Keratinocyte (primary cell): ENCODE data around the gene MEGF10. TPM values are rescaled to one million over a fixed set of nuclear protein-coding genes. Genes with fewer than 3 reads are reported as not detected.

Experiments
- DNase-seq: peaks from one replicate; pipeline ENCODE4 v3.0.0-alpha.2; 2011; ENCODE audit warnings: low read depth, missing footprints, low spot score
- FAIRE-seq: peaks from 2 replicates; lab custom pipeline; 2011; peaks lifted over from hg19 to GRCh38; lab: Jason Lieb, UNC
- H2AFZ ChIP-seq: 2 replicates; pipeline ENCODE4 v1.6.0; 2012; ENCODE audit warnings: low read length, control low read depth, inconsistent platforms; ENCODE audit not compliant: control insufficient read depth
- H3K27ac ChIP-seq: 2 replicates; pipeline ENCODE4 v1.5.1; 2011; ENCODE audit warnings: low read length; ENCODE audit not compliant: control insufficient read depth, insufficient read depth
- H3K27me3 ChIP-seq: 3 replicates; pipeline ENCODE4 v1.6.0; 2011; ENCODE audit warnings: low read length; ENCODE audit not compliant: control insufficient read depth, insufficient read depth; ENCODE audit errors: extremely low read depth
- H3K36me3 ChIP-seq, 2 experiments: 2 replicates in 1 of 2; 3 replicates in 1 of 2; pipeline ENCODE4 v1.5.1; 2011; ENCODE audit warnings: low read length in 2 of 2, mild to moderate bottlenecking in 1 of 2; ENCODE audit not compliant: control insufficient read depth in 2 of 2, insufficient read depth in 2 of 2; ENCODE audit errors: extremely low read depth in 1 of 2
- H3K4me1 ChIP-seq: 3 replicates; pipeline ENCODE4 v1.5.1; 2011; ENCODE audit warnings: low read length; ENCODE audit not compliant: control insufficient read depth, insufficient read depth; ENCODE audit errors: extremely low read depth
- H3K4me2 ChIP-seq: 3 replicates; pipeline ENCODE4 v1.6.0; 2011; ENCODE audit warnings: low read depth, low read length; ENCODE audit not compliant: control insufficient read depth, insufficient read depth; ENCODE audit errors: extremely low read depth
- H3K4me3 ChIP-seq, 3 experiments: fragments of 200-600 bp in 1 of 3; sonication (generic) in 1 of 3; 2 replicates in 2 of 3; 3 replicates in 1 of 3; pipeline ENCODE4 v1.5.1; 2011 to 2016; ENCODE audit warnings: low read length in 3 of 3, mild to moderate bottlenecking in 3 of 3, control low read depth in 2 of 3, inconsistent platforms in 1 of 3, low read depth in 1 of 3, mixed read lengths in 1 of 3, mixed run types in 1 of 3, moderate library complexity in 1 of 3; ENCODE audit not compliant: control insufficient read depth in 2 of 3, insufficient read depth in 2 of 3; ENCODE audit errors: extremely low read depth in 1 of 3
- H3K79me2 ChIP-seq: 2 replicates; pipeline ENCODE4 v1.6.0; 2012; ENCODE audit warnings: low read length; ENCODE audit not compliant: control insufficient read depth, insufficient read depth
- H3K9ac ChIP-seq: 3 replicates; pipeline ENCODE4 v1.6.0; 2011; ENCODE audit warnings: low read length; ENCODE audit not compliant: control insufficient read depth, insufficient read depth; ENCODE audit errors: extremely low read depth
- H3K9me1 ChIP-seq: 3 replicates; pipeline ENCODE4 v1.6.0; 2011; ENCODE audit warnings: low read length; ENCODE audit not compliant: control insufficient read depth, insufficient read depth; ENCODE audit errors: extremely low read depth
- H3K9me3 ChIP-seq: 2 replicates; pipeline ENCODE4 v1.5.1; 2012; ENCODE audit warnings: low read depth, low read length; ENCODE audit not compliant: control insufficient read depth
- H4K20me1 ChIP-seq: 3 replicates; pipeline ENCODE4 v1.6.0; 2011; ENCODE audit warnings: low read length; ENCODE audit not compliant: control insufficient read depth, insufficient read depth; ENCODE audit errors: extremely low read depth
- EZH2 ChIP-seq: IDR thresholded peaks from one replicate; pipeline ENCODE4 v1.6.1; 2012; ENCODE audit warnings: inconsistent platforms, mild to moderate bottlenecking, low read length, moderate library complexity
- dilution Hi-C: fragments of 300-500 bp; cut with MboI; formaldehyde crosslinking; loops from one replicate; pipeline ENCODE4 v1.7.0; 2020; ENCODE audit warnings: low sequenced_read_pairs; ENCODE audit not compliant: extremely low pct_ligation_motif_present
- polyA plus RNA-seq, 5 experiments: library from polyadenylated mRNA; depleted of rRNA in 3 of 5; stranded (reverse) in 3 of 5; stranded (forward) in 1 of 5; unstranded in 1 of 5; fragments of >200 nt; gene quantifications; 1 replicate in 1 of 5; 2 replicates in 3 of 5; 3 replicates in 1 of 5; pipeline versions ENCODE4 v1.2.1 to v1.2.3, GENCODE V29; 2011 to 2012; ENCODE audit warnings: missing spikeins in 2 of 5, low read depth in 1 of 5, low replicate concordance in 1 of 5
- TF ChIP-seq, protein P1 (sequence below), 3 experiments: IDR thresholded peaks in 1 of 3; conservative IDR thresholded peaks in 1 of 3; optimal IDR thresholded peaks in 1 of 3; 2 replicates in 2 of 3; 3 replicates in 1 of 3; pipeline versions ENCODE3 to v1.5.1; 2011; ENCODE audit warnings: low read length in 3 of 3, mild to moderate bottlenecking in 3 of 3, moderate library complexity in 2 of 3, control low read depth in 1 of 3, inconsistent platforms in 1 of 3; ENCODE audit not compliant: insufficient read depth in 2 of 3; ENCODE audit errors: extremely low read depth in 1 of 3

Gene MEGF10
- polyA plus RNA-seq, 1 donor (not counting 4 experiments of a cell fraction or from before 2014, with no cell fraction given), result not detected

DNA sequence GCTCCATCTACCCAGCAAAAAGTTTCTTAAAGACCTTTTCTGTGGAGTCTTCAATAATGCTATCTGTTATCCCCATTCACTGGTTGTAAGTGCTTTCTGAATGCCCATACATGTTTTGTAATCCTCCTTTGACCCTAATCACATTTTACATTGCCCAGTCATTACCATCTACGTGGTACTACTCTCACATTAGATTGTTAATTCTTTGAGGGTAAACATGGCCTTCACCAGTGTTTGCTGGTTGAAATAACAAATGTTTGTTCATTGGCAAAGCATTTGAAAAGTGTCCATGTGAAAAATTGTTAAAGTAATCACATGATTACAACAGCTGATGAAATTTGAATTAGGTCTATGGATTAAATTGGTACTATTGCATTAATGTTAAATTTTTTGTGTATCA is 31.8 kb downstream of the MEGF10 start:
- H3K27ac ChIP-seq, result no peak overlapping the region
- H3K36me3 ChIP-seq, result no peaks in the 10 kb centered on the region
- H4K20me1 ChIP-seq, result no peaks in the 10 kb centered on the region
- H3K4me1 ChIP-seq, result no peaks in the 10 kb centered on the region
- H3K9me1 ChIP-seq, result no peaks in the 10 kb centered on the region
- dilution Hi-C loops, result no loop called here
- no peak overlapping the region for H3K4me3 ChIP-seq
- DNase-seq, result no peak
- no peak overlapping the region for H3K4me2 ChIP-seq
- no peak overlapping the region for H3K9ac ChIP-seq
- H3K9me3 ChIP-seq, result no peaks in the 10 kb centered on the region
- H2AFZ ChIP-seq, result no peak overlapping the region
- no peak for FAIRE-seq
- H3K27me3 ChIP-seq, result no peaks in the 10 kb centered on the region
- no peaks in the 10 kb centered on the region for H3K79me2 ChIP-seq
- TF ChIP-seq EZH2, result no peak
- TF ChIP-seq, protein P1, sequence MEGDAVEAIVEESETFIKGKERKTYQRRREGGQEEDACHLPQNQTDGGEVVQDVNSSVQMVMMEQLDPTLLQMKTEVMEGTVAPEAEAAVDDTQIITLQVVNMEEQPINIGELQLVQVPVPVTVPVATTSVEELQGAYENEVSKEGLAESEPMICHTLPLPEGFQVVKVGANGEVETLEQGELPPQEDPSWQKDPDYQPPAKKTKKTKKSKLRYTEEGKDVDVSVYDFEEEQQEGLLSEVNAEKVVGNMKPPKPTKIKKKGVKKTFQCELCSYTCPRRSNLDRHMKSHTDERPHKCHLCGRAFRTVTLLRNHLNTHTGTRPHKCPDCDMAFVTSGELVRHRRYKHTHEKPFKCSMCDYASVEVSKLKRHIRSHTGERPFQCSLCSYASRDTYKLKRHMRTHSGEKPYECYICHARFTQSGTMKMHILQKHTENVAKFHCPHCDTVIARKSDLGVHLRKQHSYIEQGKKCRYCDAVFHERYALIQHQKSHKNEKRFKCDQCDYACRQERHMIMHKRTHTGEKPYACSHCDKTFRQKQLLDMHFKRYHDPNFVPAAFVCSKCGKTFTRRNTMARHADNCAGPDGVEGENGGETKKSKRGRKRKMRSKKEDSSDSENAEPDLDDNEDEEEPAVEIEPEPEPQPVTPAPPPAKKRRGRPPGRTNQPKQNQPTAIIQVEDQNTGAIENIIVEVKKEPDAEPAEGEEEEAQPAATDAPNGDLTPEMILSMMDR (optimal IDR thresholded peaks at IDR 0.05 in 1 of 3, IDR thresholded peaks at IDR 0.05 in 1 of 3, conservative IDR thresholded peaks at IDR 0.05 in 1 of 3; ENCODE audit: extremely low read depth in 1 of 3, insufficient read depth in 2 of 3, low read length in 3 of 3), result no peak

DNA sequence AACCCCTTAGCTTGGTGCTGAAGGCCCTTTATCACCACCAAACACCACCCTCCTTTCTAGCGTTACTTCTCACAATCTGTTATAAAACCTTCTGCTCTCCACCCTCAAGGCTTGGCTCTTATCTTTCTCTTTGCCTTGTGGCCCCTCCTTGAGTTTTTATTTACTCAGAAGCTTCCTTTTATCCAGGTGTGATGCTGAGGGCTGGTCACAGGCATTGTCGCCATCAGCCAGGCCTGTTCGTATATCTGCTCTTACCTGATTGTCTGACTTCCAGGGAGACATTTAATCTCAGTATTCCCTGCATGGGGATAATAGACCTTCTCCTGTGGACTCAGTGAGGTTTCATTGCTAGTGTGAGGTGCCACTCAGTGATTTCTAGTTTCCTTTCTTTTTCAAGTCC is 34.2 kb downstream of the MEGF10 start:
- DNase-seq (no peak), FAIRE-seq (no peak)
- Histone ChIP-seq H4K20me1 (no peaks in the 10 kb centered on the region), H3K9me1 (no peaks in the 10 kb centered on the region), H3K4me2 (no peak overlapping the region), H3K4me3 (no peak overlapping the region), H3K9me3 (no peaks in the 10 kb centered on the region), H3K79me2 (no peaks in the 10 kb centered on the region), H3K27ac (no peak overlapping the region), H3K27me3 (no peaks in the 10 kb centered on the region), H2AFZ (no peak overlapping the region), H3K4me1 (no peaks in the 10 kb centered on the region), H3K36me3 (no peaks in the 10 kb centered on the region), H3K9ac (no peak overlapping the region)
- TF ChIP-seq, protein P1 (optimal IDR thresholded peaks at IDR 0.05 in 1 of 3, IDR thresholded peaks at IDR 0.05 in 1 of 3, conservative IDR thresholded peaks at IDR 0.05 in 1 of 3; ENCODE audit: extremely low read depth in 1 of 3, insufficient read depth in 2 of 3, low read length in 3 of 3), result no peak
- no peak for TF ChIP-seq EZH2
- dilution Hi-C loops, result no loop called here
